HG02981 (cell line): ENCODE results near the gene RFTN1.
A peak's percentile ranks its signal among the peaks of the same experiment; 100 is the strongest.

Experiments used
- ATAC-seq: cut with Tn5 transposase; IDR thresholded peaks from one replicate; pipeline ENCODE4 v1.9.1; 2021; ENCODE audit warnings: mild to moderate bottlenecking, moderate library complexity; ENCODE audit not compliant: unreplicated experiment

Gene RFTN1

GRCh38 chr3:16468336-16469098 lies 45.0 kb downstream of the RFTN1 start:
- ATAC-seq = no peak

- no peak for ATAC-seq
These were observed 45.5 kb downstream of the RFTN1 start for GRCh38 chr3:16468002-16468335.

- ATAC-seq = peak; percentile 78
These were observed 46.1 kb downstream of the RFTN1 start for GRCh38 chr3:16467393-16467792.

GRCh38 chr3:16466822-16467221 lies 46.7 kb downstream of the RFTN1 start:
- no peak for ATAC-seq

- no peak for ATAC-seq
These were observed 48.9 kb downstream of the RFTN1 start for GRCh38 chr3:16464511-16465148.

- ATAC-seq = no peak
These were observed 49.6 kb downstream of the RFTN1 start for GRCh38 chr3:16463914-16464313.

- ATAC-seq = no peak
These were observed 50.4 kb downstream of the RFTN1 start for GRCh38 chr3:16463119-16463518.

- no peak for ATAC-seq
These were observed 50.8 kb downstream of the RFTN1 start for GRCh38 chr3:16462679-16463078.

GRCh38 chr3:16461463-16462245 lies 51.8 kb downstream of the RFTN1 start:
- no peak for ATAC-seq

- no peak for ATAC-seq
These were observed 52.6 kb downstream of the RFTN1 start for GRCh38 chr3:16460886-16461285.

- no peak for ATAC-seq
These were observed 53.2 kb downstream of the RFTN1 start for GRCh38 chr3:16460273-16460672.

- ATAC-seq = no peak
These were observed 56.6 kb downstream of the RFTN1 start for GRCh38 chr3:16456784-16457415.

GRCh38 chr3:16455966-16456365 lies 57.5 kb downstream of the RFTN1 start:
- no peak for ATAC-seq

GRCh38 chr3:16455001-16455400 lies 58.5 kb downstream of the RFTN1 start:
- no peak for ATAC-seq

- no peak for ATAC-seq
These were observed 61.2 kb downstream of the RFTN1 start for GRCh38 chr3:16452261-16452660.

- no peak for ATAC-seq
These were observed 64.1 kb downstream of the RFTN1 start for GRCh38 chr3:16449369-16449768.

- no peak for ATAC-seq
These were observed 64.8 kb downstream of the RFTN1 start for GRCh38 chr3:16448639-16449070.

GRCh38 chr3:16447135-16447534 lies 66.4 kb downstream of the RFTN1 start:
- no peak for ATAC-seq

- no peak for ATAC-seq
These were observed 69.2 kb downstream of the RFTN1 start for GRCh38 chr3:16444344-16444743.

- ATAC-seq = no peak
These were observed 70.8 kb downstream of the RFTN1 start for GRCh38 chr3:16442730-16443129.

GRCh38 chr3:16441371-16441875 lies 72.1 kb downstream of the RFTN1 start:
- no peak for ATAC-seq
